HL-60 (cell line): ENCODE results near the gene FAM76B.

ENCODE experiments used
- DNase-seq, 2 experiments: peaks; one replicate each; pipeline ENCODE4 v3.0.0-alpha.2; 2010 to 2020; ENCODE audit warnings: low read depth in 1 of 2, low spot score in 1 of 2
- H3K27ac ChIP-seq: fragments of 250-450 bp; sonication (Bioruptor Pico); replicated peaks from 2 replicates; pipeline ENCODE4 v1.5.1; 2020; ENCODE audit warnings: mild to moderate bottlenecking, moderate library complexity
- H3K27me3 ChIP-seq: fragments of 250-450 bp; sonication (Bioruptor Pico); 2 replicates; pipeline ENCODE4 v1.5.1; 2021; ENCODE audit warnings: mild to moderate bottlenecking, moderate library complexity; ENCODE audit not compliant: insufficient read depth, poor library complexity, severe bottlenecking
- H3K4me3 ChIP-seq: replicated peaks from 2 replicates; pipeline ENCODE4 v1.5.1; 2011; ENCODE audit warnings: mild to moderate bottlenecking, control low read depth, low read length; ENCODE audit not compliant: insufficient read depth
- CTCF ChIP-seq: IDR thresholded peaks from one replicate; pipeline ENCODE4 v1.5.1; 2011; ENCODE audit warnings: low read length, control low read depth, inconsistent platforms; ENCODE audit not compliant: insufficient read depth
- GABPA ChIP-seq: IDR thresholded peaks from 2 replicates; pipeline ENCODE4 v1.6.1; 2012; ENCODE audit warnings: low read depth
- POLR2AphosphoS5 ChIP-seq: IDR thresholded peaks from 2 replicates; pipeline ENCODE4 v1.6.1; 2012; ENCODE audit warnings: low read depth
- REST ChIP-seq: IDR thresholded peaks from 2 replicates; pipeline ENCODE4 v1.6.1; 2012; ENCODE audit warnings: low read depth; ENCODE audit not compliant: insufficient replicate concordance
- SPI1 ChIP-seq: IDR thresholded peaks from 2 replicates; pipeline ENCODE4 v1.6.1; 2012; ENCODE audit warnings: low read depth, mild to moderate bottlenecking, borderline replicate concordance

The FAM76B gene

GRCh38 chr11:95776859-95777258 is 12.7 kb downstream of the FAM76B start:
- no peak for DNase-seq

GRCh38 chr11:95768521-95768920 is 21.1 kb downstream of the FAM76B start:
- H3K27ac ChIP-seq = no peak overlapping the region
- no peaks in the 10 kb centered on the region for H3K27me3 ChIP-seq
- no peak overlapping the region for H3K4me3 ChIP-seq
- DNase-seq = no peak
- no peak for TF ChIP-seq POLR2AphosphoS5
- TF ChIP-seq REST = no peak
- no peak for TF ChIP-seq SPI1
- no peak for TF ChIP-seq GABPA
- no peak for TF ChIP-seq CTCF

More at GRCh38 chr11:95776859-95777258, 12.7 kb downstream of the FAM76B start:
- Histone ChIP-seq H3K27me3 (no peaks in the 10 kb centered on the region), H3K4me3 (no peak overlapping the region), H3K27ac (no peak overlapping the region)
- TF ChIP-seq CTCF (no peak), REST (no peak), GABPA (no peak), SPI1 (no peak), POLR2AphosphoS5 (no peak)

GRCh38 chr11:95767498-95767897 is 22.1 kb downstream of the FAM76B start:
- TF ChIP-seq SPI1 (no peak), POLR2AphosphoS5 (no peak), GABPA (no peak), REST (no peak), CTCF (no peak)
- no peak overlapping the region for H3K4me3 ChIP-seq
- DNase-seq = peak; percentile 33 to 69
- no peaks in the 10 kb centered on the region for H3K27me3 ChIP-seq
- H3K27ac ChIP-seq = no peak overlapping the region
